HEK293 (cell line): ENCODE results near the gene HSBP1.
A peak's percentile ranks its signal among the peaks of the same experiment; 100 is the strongest.

Experiments
- CTCF ChIA-PET: fragments of 350-600 bp; formaldehyde crosslinking; extraction: SDS; loops from one replicate; lab custom pipeline; 2021; ENCODE audit warnings: antibody characterized with exemption; lab: Yijun Ruan, JAX
- POLR2A ChIA-PET: fragments of 300-600 bp; formaldehyde crosslinking; extraction: SDS; loops from one replicate; lab custom pipeline; 2020; ENCODE audit warnings: antibody characterized with exemption, inconsistent platforms; lab: Yijun Ruan, JAX
- H3K27ac ChIP-seq: fragments of 200-500 bp; sonication (Bioruptor generic); 2 replicates; pipeline ENCODE4 v1.5.1; 2014; ENCODE audit warnings: low read depth, low read length, control low read depth, inconsistent platforms; ENCODE audit errors: extremely low read depth
- H3K36me3 ChIP-seq, 2 experiments: fragments of 200-500 bp in 1 of 2; sonication (Bioruptor generic) in 1 of 2; 1 replicate in 1 of 2; 2 replicates in 1 of 2; pipeline ENCODE4 v1.5.1; 2014 to 2017; ENCODE audit warnings: inconsistent platforms in 2 of 2, low read length in 2 of 2; ENCODE audit not compliant: control insufficient read depth in 2 of 2, insufficient read depth in 1 of 2
- H3K4me1 ChIP-seq: fragments of 200-500 bp; sonication (Bioruptor generic); 2 replicates; pipeline ENCODE4 v1.5.1; 2014; ENCODE audit warnings: mild to moderate bottlenecking, low read length, inconsistent platforms; ENCODE audit not compliant: control insufficient read depth, insufficient read depth
- H3K4me3 ChIP-seq: 2 replicates; pipeline ENCODE4 v1.5.1; 2011; ENCODE audit warnings: low read depth, mild to moderate bottlenecking, control low read depth, low read length, moderate library complexity
- H3K9me3 ChIP-seq: fragments of 200-500 bp; sonication (Bioruptor generic); 2 replicates; pipeline ENCODE4 v1.5.1; 2014; ENCODE audit warnings: low read depth, low read length, inconsistent platforms; ENCODE audit not compliant: control insufficient read depth, insufficient read depth
- AEBP2 ChIP-seq: fragments of 450-650 bp; formaldehyde crosslinking; IDR thresholded peaks from 2 replicates; pipeline ENCODE4 v1.5.1; 2016; ENCODE audit warnings: missing biosample characterization, missing genetic modification characterization, borderline replicate concordance
- CTCF ChIP-seq: fragments of 450-650 bp; formaldehyde crosslinking; IDR thresholded peaks from 2 replicates; pipeline ENCODE4 v1.5.1; 2016; ENCODE audit warnings: missing biosample characterization, missing genetic modification characterization
- ELK4 ChIP-seq: IDR thresholded peaks from 2 replicates; pipeline ENCODE4 v1.6.1; 2011; ENCODE audit warnings: mild to moderate bottlenecking, low read depth, low read length, borderline replicate concordance
- HIC1 ChIP-seq: fragments of 450-650 bp; formaldehyde crosslinking; IDR thresholded peaks from 2 replicates; pipeline ENCODE4 v1.5.1; 2016; ENCODE audit warnings: missing biosample characterization, missing genetic modification characterization
- OVOL3 ChIP-seq: fragments of 450-650 bp; formaldehyde crosslinking; IDR thresholded peaks from 2 replicates; pipeline ENCODE4 v1.5.1; 2016; ENCODE audit warnings: missing biosample characterization, missing genetic modification characterization
- PRDM10 ChIP-seq: fragments of 450-650 bp; formaldehyde crosslinking; IDR thresholded peaks from 2 replicates; pipeline ENCODE4 v1.5.1; 2016; ENCODE audit warnings: missing biosample characterization, missing genetic modification characterization
- PRDM4 ChIP-seq: fragments of 450-650 bp; formaldehyde crosslinking; IDR thresholded peaks from 2 replicates; pipeline ENCODE4 v1.5.1; 2017; ENCODE audit warnings: missing biosample characterization, missing genetic modification characterization
- ZNF140 ChIP-seq: fragments of 450-650 bp; formaldehyde crosslinking; IDR thresholded peaks from 2 replicates; pipeline ENCODE4 v1.5.1; 2016; ENCODE audit warnings: missing biosample characterization, missing genetic modification characterization
- ZNF221 ChIP-seq: fragments of 450-650 bp; formaldehyde crosslinking; IDR thresholded peaks from 2 replicates; pipeline ENCODE4 v1.5.1; 2017; ENCODE audit warnings: missing biosample characterization, missing genetic modification characterization, borderline replicate concordance
- ZNF292 ChIP-seq: fragments of 450-650 bp; formaldehyde crosslinking; IDR thresholded peaks from 2 replicates; pipeline ENCODE4 v1.5.1; 2016; ENCODE audit warnings: low read depth, missing biosample characterization, missing genetic modification characterization, borderline replicate concordance
- ZNF302 ChIP-seq: fragments of 450-650 bp; formaldehyde crosslinking; IDR thresholded peaks from 2 replicates; pipeline ENCODE4 v1.5.1; 2016; ENCODE audit warnings: missing biosample characterization, missing genetic modification characterization, low read depth
- ZNF394 ChIP-seq: fragments of 450-650 bp; formaldehyde crosslinking; IDR thresholded peaks from 2 replicates; pipeline ENCODE4 v1.5.1; 2016; ENCODE audit warnings: missing biosample characterization, missing genetic modification characterization, mild to moderate bottlenecking, moderate library complexity, borderline replicate concordance
- ZNF488 ChIP-seq: fragments of 450-650 bp; formaldehyde crosslinking; IDR thresholded peaks from 2 replicates; pipeline ENCODE4 v1.5.1; 2016; ENCODE audit warnings: missing biosample characterization, missing genetic modification characterization
- ZNF560 ChIP-seq: fragments of 450-650 bp; formaldehyde crosslinking; IDR thresholded peaks from 2 replicates; pipeline ENCODE4 v1.5.1; 2017; ENCODE audit warnings: missing biosample characterization, missing genetic modification characterization, borderline replicate concordance
- ZNF658 ChIP-seq: fragments of 450-650 bp; formaldehyde crosslinking; IDR thresholded peaks from 2 replicates; pipeline ENCODE4; 2016; ENCODE audit warnings: missing biosample characterization, missing genetic modification characterization
- ZNF701 ChIP-seq: fragments of 450-650 bp; formaldehyde crosslinking; IDR thresholded peaks from 2 replicates; pipeline ENCODE4 v1.5.1; 2016; ENCODE audit warnings: missing biosample characterization, missing genetic modification characterization
- ZSCAN18 ChIP-seq: fragments of 450-650 bp; formaldehyde crosslinking; IDR thresholded peaks from 2 replicates; pipeline ENCODE4 v1.5.1; 2016; ENCODE audit warnings: missing biosample characterization, missing genetic modification characterization

Gene HSBP1

GRCh38 chr16:83819361-83819760, 11.6 kb downstream of the HSBP1 start:
- Histone ChIP-seq H3K4me3 (no peak overlapping the region), H3K4me1 (no peaks in the 10 kb centered on the region), H3K27ac (no peak overlapping the region), H3K9me3 (no peaks in the 10 kb centered on the region), H3K36me3 (no peaks in the 10 kb centered on the region)
- ChIA-PET POLR2A (no interaction called here), CTCF (interaction anchor here (0.7 to 1.2 kb wide), 2 partner anchors 135 to 413 kb away, joined by 3 to 6 read pairs; no protein-coding TSS in a partner anchor)
- no peak for TF ChIP-seq ZNF658 (tag by site-specific recombination)
- TF ChIP-seq HIC1 (tag by site-specific recombination), result no peak
- TF ChIP-seq OVOL3 (tag by site-specific recombination), result no peak
- no peak for TF ChIP-seq ELK4
- no peak for TF ChIP-seq AEBP2
- TF ChIP-seq ZNF140, result no peak
- no peak for TF ChIP-seq PRDM10 (tag by site-specific recombination)
- TF ChIP-seq ZSCAN18 (tag by site-specific recombination), result no peak
- no peak for TF ChIP-seq ZNF394 (tag by site-specific recombination)
- TF ChIP-seq ZNF302 (tag by site-specific recombination), result no peak
- TF ChIP-seq ZNF701, result no peak
- no peak for TF ChIP-seq ZNF560 (tag by site-specific recombination)

- CTCF ChIA-PET, result interaction anchor here (0.7 to 2.1 kb wide), 17 partner anchors 10 to 244 kb away, joined by 3 to 10 read pairs (median 4); no protein-coding TSS in a partner anchor
- POLR2A ChIA-PET, result interaction anchor here (0.6 kb wide), 1 partner anchor 1143 kb away, joined by 3 read pairs; no protein-coding TSS in a partner anchor
- Histone ChIP-seq H3K9me3 (no peaks in the 10 kb centered on the region), H3K27ac (no peak overlapping the region), H3K4me3 (no peak overlapping the region), H3K36me3 (no peaks in the 10 kb centered on the region), H3K4me1 (no peaks in the 10 kb centered on the region; the same call in 1 of the 2 replicates)
- no peak for TF ChIP-seq ZNF292 (tag by site-specific recombination)
- no peak for TF ChIP-seq PRDM4 (tag by site-specific recombination)
- TF ChIP-seq CTCF (tag by site-specific recombination), result peak; percentile 84
- no peak for TF ChIP-seq ZNF221 (tag by site-specific recombination)
- no peak for TF ChIP-seq ZNF488 (tag by site-specific recombination)
These were observed 18.6 kb downstream of the HSBP1 start for GRCh38 chr16:83826146-83826913.
